OCI-LY3 (cell line): ENCODE data around the gene LTBR.

ENCODE experiments used
- H2AFZ ChIP-seq: fragments of 200-600, 300-600 bp; shearing (Covaris generic); 2 replicates; pipeline ENCODE4 v1.6.0; 2014; ENCODE audit warnings: antibody characterized with exemption, low read depth, low read length
- H3K27ac ChIP-seq: fragments of 200-600, 300-600 bp; sonication (generic); 2 replicates; pipeline ENCODE4 v1.5.1; 2014; ENCODE audit warnings: mild to moderate bottlenecking, low read length, moderate library complexity, mixed read lengths
- H3K27me3 ChIP-seq: fragments of 200-600, 300-600 bp; sonication (generic); 2 replicates; pipeline ENCODE4 v1.6.1; 2014; ENCODE audit warnings: low read depth, low read length, mixed read lengths
- H3K36me3 ChIP-seq: fragments of 200-600, 300-600 bp; sonication (generic); replicated peaks from 2 replicates; pipeline ENCODE3; 2014; ENCODE audit warnings: low read depth, low read length, mixed read lengths
- H3K4me1 ChIP-seq: fragments of 300-600, 200-600 bp; sonication (generic); 2 replicates; pipeline ENCODE4 v1.6.1; 2014; ENCODE audit warnings: low read length, mixed read lengths
- H3K4me2 ChIP-seq: fragments of 200-600, 300-600 bp; sonication (generic); 2 replicates; pipeline ENCODE4 v1.6.1; 2014; ENCODE audit warnings: low read length, mixed read lengths
- H3K4me3 ChIP-seq: fragments of 300-600, 200-600 bp; sonication (generic); 2 replicates; pipeline ENCODE4 v1.5.1; 2014; ENCODE audit warnings: antibody characterized with exemption, mild to moderate bottlenecking, low read length, moderate library complexity
- H3K79me2 ChIP-seq: fragments of 300-600, 200-600 bp; shearing (Covaris generic); 2 replicates; pipeline ENCODE4 v1.6.1; 2014; ENCODE audit warnings: mild to moderate bottlenecking, low read length, mixed read lengths
- H3K9ac ChIP-seq: fragments of 300-600, 200-600 bp; shearing (Covaris generic); 2 replicates; pipeline ENCODE4 v1.6.0; 2014; ENCODE audit warnings: mild to moderate bottlenecking, low read length, moderate library complexity
- H3K9me3 ChIP-seq: fragments of 200-600, 300-600 bp; shearing (Covaris generic); 2 replicates; pipeline ENCODE4 v1.6.1; 2014; ENCODE audit warnings: low read length, mixed read lengths; ENCODE audit not compliant: insufficient read depth
- H4K20me1 ChIP-seq: fragments of 200-600, 300-600 bp; sonication (generic); 2 replicates; pipeline ENCODE4 v1.6.1; 2016; ENCODE audit warnings: low read length, mixed read lengths; ENCODE audit not compliant: insufficient read depth
- EZH2phosphoT487 ChIP-seq: fragments of 200-600 bp; shearing (Covaris generic); IDR thresholded peaks from 2 replicates; pipeline ENCODE4 v1.6.1; 2018; ENCODE audit warnings: antibody characterized with exemption, mixed run types, low read depth
- TF ChIP-seq, protein P1 (sequence below): fragments of 200-600, 300-600 bp; sonication (generic); IDR thresholded peaks from 2 replicates; pipeline ENCODE4 v1.5.1; 2014; ENCODE audit warnings: antibody characterized with exemption, low read length, low read depth

Gene LTBR

GRCh38 chr12:6352193-6353173 is 31.5 kb upstream of the LTBR start:
- no peak overlapping the region for H3K4me2 ChIP-seq
- no peak overlapping the region for H2AFZ ChIP-seq
- H3K36me3 ChIP-seq, result no peaks in the 10 kb centered on the region
- peaks cover 25% of the 10 kb centered on the region for H3K27me3 ChIP-seq
- H3K4me1 ChIP-seq, result no peaks in the 10 kb centered on the region
- H3K4me3 ChIP-seq, result no peak overlapping the region
- H4K20me1 ChIP-seq, result no peaks in the 10 kb centered on the region
- H3K27ac ChIP-seq, result no peak overlapping the region
- no peaks in the 10 kb centered on the region for H3K79me2 ChIP-seq
- TF ChIP-seq, protein P1, sequence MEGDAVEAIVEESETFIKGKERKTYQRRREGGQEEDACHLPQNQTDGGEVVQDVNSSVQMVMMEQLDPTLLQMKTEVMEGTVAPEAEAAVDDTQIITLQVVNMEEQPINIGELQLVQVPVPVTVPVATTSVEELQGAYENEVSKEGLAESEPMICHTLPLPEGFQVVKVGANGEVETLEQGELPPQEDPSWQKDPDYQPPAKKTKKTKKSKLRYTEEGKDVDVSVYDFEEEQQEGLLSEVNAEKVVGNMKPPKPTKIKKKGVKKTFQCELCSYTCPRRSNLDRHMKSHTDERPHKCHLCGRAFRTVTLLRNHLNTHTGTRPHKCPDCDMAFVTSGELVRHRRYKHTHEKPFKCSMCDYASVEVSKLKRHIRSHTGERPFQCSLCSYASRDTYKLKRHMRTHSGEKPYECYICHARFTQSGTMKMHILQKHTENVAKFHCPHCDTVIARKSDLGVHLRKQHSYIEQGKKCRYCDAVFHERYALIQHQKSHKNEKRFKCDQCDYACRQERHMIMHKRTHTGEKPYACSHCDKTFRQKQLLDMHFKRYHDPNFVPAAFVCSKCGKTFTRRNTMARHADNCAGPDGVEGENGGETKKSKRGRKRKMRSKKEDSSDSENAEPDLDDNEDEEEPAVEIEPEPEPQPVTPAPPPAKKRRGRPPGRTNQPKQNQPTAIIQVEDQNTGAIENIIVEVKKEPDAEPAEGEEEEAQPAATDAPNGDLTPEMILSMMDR, result no peak
- no peak for TF ChIP-seq EZH2phosphoT487
- no peaks in the 10 kb centered on the region for H3K9me3 ChIP-seq
- H3K9ac ChIP-seq, result no peak overlapping the region

GRCh38 chr12:6354495-6355393 is 29.2 kb upstream of the LTBR start:
- peaks cover 23% of the 10 kb centered on the region for H3K27me3 ChIP-seq
- H3K36me3 ChIP-seq, result no peaks in the 10 kb centered on the region
- H4K20me1 ChIP-seq, result no peaks in the 10 kb centered on the region
- TF ChIP-seq, protein P1, result no peak
- no peak for TF ChIP-seq EZH2phosphoT487
- no peaks in the 10 kb centered on the region for H3K79me2 ChIP-seq
- no peak overlapping the region for H3K4me3 ChIP-seq
- H3K27ac ChIP-seq, result no peak overlapping the region
- H3K4me2 ChIP-seq, result no peak overlapping the region
- no peaks in the 10 kb centered on the region for H3K9me3 ChIP-seq
- H3K9ac ChIP-seq, result no peak overlapping the region
- H2AFZ ChIP-seq, result no peak overlapping the region
- no peaks in the 10 kb centered on the region for H3K4me1 ChIP-seq

DNA sequence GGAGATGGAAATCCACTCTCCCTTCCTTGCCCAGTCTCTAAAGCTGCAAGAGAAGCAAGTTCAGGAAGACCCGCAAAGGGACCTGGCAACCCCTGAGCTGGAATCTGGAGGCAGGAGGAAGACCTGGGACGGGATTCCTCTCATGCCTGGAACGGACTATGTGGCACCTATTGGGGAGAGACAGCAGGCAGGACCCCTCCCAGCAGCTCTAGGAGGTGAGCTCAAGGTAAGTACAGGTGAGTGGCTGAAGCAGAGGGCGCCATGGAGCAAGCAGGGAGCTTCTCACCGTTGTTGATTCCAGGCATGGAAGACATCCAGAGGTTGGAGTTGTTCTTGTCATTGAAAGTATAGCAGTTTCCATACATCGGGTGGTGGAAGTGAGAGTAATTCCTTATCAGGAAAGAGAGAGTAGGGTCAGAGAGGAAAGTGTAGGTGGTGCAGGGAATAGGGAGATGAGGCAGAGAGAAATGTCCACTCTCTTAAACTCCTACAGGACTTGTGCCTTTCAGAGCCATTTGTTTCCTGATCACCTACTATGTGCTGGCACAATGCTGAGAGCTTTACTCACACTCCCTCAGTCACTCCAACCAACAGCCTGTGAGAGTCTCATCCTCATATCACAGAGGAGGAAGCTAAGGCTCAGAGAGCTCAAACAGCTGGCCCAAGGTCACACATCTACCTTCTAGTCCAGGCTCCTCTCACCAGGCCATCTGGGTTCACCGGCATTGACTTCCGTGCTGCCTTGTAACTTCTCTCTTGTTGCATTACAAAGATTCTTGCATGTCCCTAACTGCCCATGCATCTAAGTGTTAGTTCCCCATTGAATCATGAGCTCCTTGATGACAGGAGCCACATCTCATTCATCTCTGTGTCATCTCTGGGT is 28.2 kb upstream of the LTBR start:
- no peaks in the 10 kb centered on the region for H3K36me3 ChIP-seq
- no peak overlapping the region for H3K4me2 ChIP-seq

More for the DNA sequence above, 28.2 kb upstream of the LTBR start:
- no peak overlapping the region for H3K27ac ChIP-seq
- TF ChIP-seq EZH2phosphoT487, result no peak
- TF ChIP-seq, protein P1, result 0 out of 2 replicates have a peak, but pooled peaks have one; percentile 11
- no peaks in the 10 kb centered on the region for H3K79me2 ChIP-seq
- H3K4me1 ChIP-seq, result no peaks in the 10 kb centered on the region
- no peak overlapping the region for H3K4me3 ChIP-seq
- no peak overlapping the region for H3K9ac ChIP-seq
- H4K20me1 ChIP-seq, result no peaks in the 10 kb centered on the region
- no peak overlapping the region for H2AFZ ChIP-seq
- H3K9me3 ChIP-seq, result no peaks in the 10 kb centered on the region
- peaks cover 33% of the 10 kb centered on the region for H3K27me3 ChIP-seq
